Osteoblast (primary cell): Measurements from ENCODE around the gene FAM110A. TPM values are rescaled to one million over a fixed set of nuclear protein-coding genes. Genes with fewer than 3 reads are reported as not detected.

Source experiments
- DNase-seq: peaks from one replicate; pipeline ENCODE4 v3.0.0; 2011; ENCODE audit warnings: low spot score, mixed read lengths; ENCODE audit not compliant: insufficient read length; ENCODE audit errors: missing footprints
- H2AFZ ChIP-seq: 2 replicates; pipeline ENCODE4 v1.6.0; 2011; ENCODE audit warnings: mild to moderate bottlenecking, low read length
- H3K27ac ChIP-seq: 2 replicates; pipeline ENCODE4 v1.5.1; 2011; ENCODE audit warnings: mild to moderate bottlenecking, low read depth, low read length, moderate library complexity
- H3K27me3 ChIP-seq: 2 replicates; pipeline ENCODE4 v1.6.0; 2012; ENCODE audit warnings: mild to moderate bottlenecking, control low read depth, inconsistent platforms, low read length, moderate library complexity; ENCODE audit not compliant: insufficient read depth
- H3K36me3 ChIP-seq: 2 replicates; pipeline ENCODE4 v1.5.1; 2011; ENCODE audit warnings: mild to moderate bottlenecking, low read length, control low read depth, moderate library complexity; ENCODE audit not compliant: insufficient read depth
- H3K4me1 ChIP-seq: 2 replicates; pipeline ENCODE4 v1.5.1; 2011; ENCODE audit warnings: mild to moderate bottlenecking, low read length, control low read depth, moderate library complexity; ENCODE audit not compliant: insufficient read depth
- H3K4me2 ChIP-seq: 2 replicates; pipeline ENCODE4 v1.6.0; 2011; ENCODE audit warnings: mild to moderate bottlenecking, low read length; ENCODE audit not compliant: insufficient read depth
- H3K4me3 ChIP-seq: fragments of 200-600 bp; sonication (generic); 3 replicates; pipeline ENCODE4 v1.5.1; 2012; ENCODE audit warnings: mild to moderate bottlenecking, low read length, inconsistent platforms; ENCODE audit not compliant: insufficient read depth
- H3K79me2 ChIP-seq: 2 replicates; pipeline ENCODE4 v1.6.0; 2012; ENCODE audit warnings: mild to moderate bottlenecking, low read length, control low read depth, inconsistent platforms; ENCODE audit not compliant: insufficient read depth
- H3K9me3 ChIP-seq: 2 replicates; pipeline ENCODE4 v1.5.1; 2011; ENCODE audit warnings: low read depth, low read length, control low read depth
- H4K20me1 ChIP-seq: 2 replicates; pipeline ENCODE4 v1.6.0; 2012; ENCODE audit warnings: mild to moderate bottlenecking, low read length, control low read depth; ENCODE audit not compliant: insufficient read depth
- total RNA-seq: library from RNA; depleted of rRNA; stranded (reverse); fragments of >200 nt; gene quantifications from 2 replicates; pipeline ENCODE4 v1.2.3, GENCODE V29; 2012
- TF ChIP-seq, protein P1 (sequence below): IDR thresholded peaks from 2 replicates; pipeline ENCODE4 v1.5.1; 2011; ENCODE audit warnings: mild to moderate bottlenecking, low read depth, low read length, moderate library complexity; ENCODE audit errors: extremely low read depth

The FAM110A gene
- total RNA-seq, 1 donor: 9.8 TPM

GRCh38 chr20:869606-870005 is 36.1 kb downstream of the FAM110A start:
- Histone ChIP-seq H4K20me1 (no peaks in the 10 kb centered on the region), H3K27me3 (peaks cover 5% of the 10 kb centered on the region)
- DNase-seq: no peak

GRCh38 chr20:870758-871157 is 37.2 kb downstream of the FAM110A start:
- Histone ChIP-seq H3K9me3 (no peaks in the 10 kb centered on the region), H3K27ac (no peak overlapping the region), H3K27me3 (peaks cover 5% of the 10 kb centered on the region), H3K4me1 (no peaks in the 10 kb centered on the region), H4K20me1 (no peaks in the 10 kb centered on the region), H3K4me3 (no peak overlapping the region), H2AFZ (no peak overlapping the region), H3K79me2 (no peaks in the 10 kb centered on the region), H3K4me2 (no peak overlapping the region), H3K36me3 (no peaks in the 10 kb centered on the region)
- TF ChIP-seq, protein P1, sequence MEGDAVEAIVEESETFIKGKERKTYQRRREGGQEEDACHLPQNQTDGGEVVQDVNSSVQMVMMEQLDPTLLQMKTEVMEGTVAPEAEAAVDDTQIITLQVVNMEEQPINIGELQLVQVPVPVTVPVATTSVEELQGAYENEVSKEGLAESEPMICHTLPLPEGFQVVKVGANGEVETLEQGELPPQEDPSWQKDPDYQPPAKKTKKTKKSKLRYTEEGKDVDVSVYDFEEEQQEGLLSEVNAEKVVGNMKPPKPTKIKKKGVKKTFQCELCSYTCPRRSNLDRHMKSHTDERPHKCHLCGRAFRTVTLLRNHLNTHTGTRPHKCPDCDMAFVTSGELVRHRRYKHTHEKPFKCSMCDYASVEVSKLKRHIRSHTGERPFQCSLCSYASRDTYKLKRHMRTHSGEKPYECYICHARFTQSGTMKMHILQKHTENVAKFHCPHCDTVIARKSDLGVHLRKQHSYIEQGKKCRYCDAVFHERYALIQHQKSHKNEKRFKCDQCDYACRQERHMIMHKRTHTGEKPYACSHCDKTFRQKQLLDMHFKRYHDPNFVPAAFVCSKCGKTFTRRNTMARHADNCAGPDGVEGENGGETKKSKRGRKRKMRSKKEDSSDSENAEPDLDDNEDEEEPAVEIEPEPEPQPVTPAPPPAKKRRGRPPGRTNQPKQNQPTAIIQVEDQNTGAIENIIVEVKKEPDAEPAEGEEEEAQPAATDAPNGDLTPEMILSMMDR: no peak
- DNase-seq: no peak

More at GRCh38 chr20:869606-870005, 36.1 kb downstream of the FAM110A start:
- Histone ChIP-seq H3K4me3 (no peak overlapping the region), H3K4me2 (no peak overlapping the region), H3K36me3 (no peaks in the 10 kb centered on the region), H3K79me2 (no peaks in the 10 kb centered on the region), H3K4me1 (no peaks in the 10 kb centered on the region), H2AFZ (no peak overlapping the region), H3K9me3 (no peaks in the 10 kb centered on the region), H3K27ac (no peak overlapping the region)
- TF ChIP-seq, protein P1: no peak

DNA sequence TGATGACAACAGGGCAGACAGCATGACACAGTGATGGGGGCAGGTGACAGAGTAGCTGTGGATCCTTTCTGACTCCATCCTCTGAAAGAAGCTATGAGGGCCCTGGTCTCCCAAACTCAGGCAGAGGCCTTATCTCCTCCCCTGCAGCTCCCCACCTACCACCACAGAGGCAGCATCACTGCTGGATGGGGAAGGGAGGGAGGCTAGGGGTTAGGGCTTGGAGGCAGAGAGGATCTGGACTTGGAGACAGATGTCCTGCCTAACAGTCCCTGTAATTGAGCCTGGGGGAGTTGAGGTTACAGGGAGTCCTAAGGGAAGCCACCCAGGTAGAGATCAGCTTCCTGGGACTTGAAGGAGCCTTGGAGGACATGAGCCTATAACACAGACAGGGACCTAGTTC is 37.9 kb downstream of the FAM110A start:
- H3K4me2 ChIP-seq: no peak overlapping the region
- TF ChIP-seq, protein P1: no peak
- no peaks in the 10 kb centered on the region for H3K9me3 ChIP-seq
- no peak overlapping the region for H3K4me3 ChIP-seq
- no peaks in the 10 kb centered on the region for H3K36me3 ChIP-seq
- no peaks in the 10 kb centered on the region for H3K79me2 ChIP-seq
- H2AFZ ChIP-seq: no peak overlapping the region
- no peak for DNase-seq
- no peaks in the 10 kb centered on the region for H3K4me1 ChIP-seq
- H3K27me3 ChIP-seq: peaks cover 1% of the 10 kb centered on the region
- no peaks in the 10 kb centered on the region for H4K20me1 ChIP-seq
- H3K27ac ChIP-seq: no peak overlapping the region

- no peaks in the 10 kb centered on the region for H3K9me3 ChIP-seq
- H3K4me3 ChIP-seq: no peak overlapping the region
- no peaks in the 10 kb centered on the region for H3K36me3 ChIP-seq
- H4K20me1 ChIP-seq: no peaks in the 10 kb centered on the region
- no peaks in the 10 kb centered on the region for H3K79me2 ChIP-seq
- no peak for DNase-seq
- H3K4me1 ChIP-seq: no peaks in the 10 kb centered on the region
- no peaks in the 10 kb centered on the region for H3K27me3 ChIP-seq
- H3K4me2 ChIP-seq: no peak overlapping the region
- H3K27ac ChIP-seq: no peak overlapping the region
- no peak overlapping the region for H2AFZ ChIP-seq
- TF ChIP-seq, protein P1: no peak
Observed at GRCh38 chr20:871948-872347, 38.4 kb downstream of the FAM110A start.
